ENCODE measurements around the gene MAP1A.

- TF ChIP-seq SNAPC2 (CRISPR knock-in tag; IDR thresholded peaks at IDR 0.05) (no peak), POLR2A (IDR thresholded peaks at IDR 0.05; ENCODE audit: insufficient read depth in 1 of 2, low read depth in 2 of 2, low read length in 2 of 2) (no peak), CTCF (CRISPR knock-in tag; IDR thresholded peaks at IDR 0.05) (no peak), RAD21 (CRISPR knock-in tag; IDR thresholded peaks at IDR 0.05) (no peak), JUN (CRISPR knock-in tag; IDR thresholded peaks at IDR 0.05) (no peak), EP300 (IDR thresholded peaks at IDR 0.05; ENCODE audit: low read depth in 2 of 2, low read length in 2 of 2) (no peak), EP300 (CRISPR knock-in tag; IDR thresholded peaks at IDR 0.05; ENCODE audit: borderline replicate concordance) (no peak), HHEX (CRISPR knock-in tag; IDR thresholded peaks at IDR 0.05) (no peak)
These were observed 10.6 kb downstream of the MAP1A start for GRCh38 chr15:43527802-43528541.

All from HepG2 (cell line).